GM12878 (cell line): ENCODE data around the gene CRYBB2. TPM values are rescaled to one million over a fixed set of nuclear protein-coding genes. Genes with fewer than 3 reads are reported as not detected.

Source experiments
- ATAC-seq: fragments of 200-7000 bp; cut with Tn5 transposase; 3 replicates; pipeline ENCODE4 v1.9.1; 2020; ENCODE audit warnings: mild to moderate bottlenecking, moderate library complexity
- BruUV-seq: library from RNA; stranded (reverse); fragments of 400-500 nt; replicated peaks from 2 replicates; lab custom pipeline; 2021; lab: Mats Ljungman, UMichigan
- CTCF ChIA-PET: fragments of 300-600 bp; sonication (Branson Sonifier 250); formaldehyde crosslinking; extraction: SDS; loops from one replicate; lab custom pipeline; 2021; ENCODE audit warnings: inconsistent platforms; lab: Yijun Ruan, JAX
- POLR2A ChIA-PET: fragments of 350-600 bp; formaldehyde crosslinking; extraction: SDS; loops from one replicate; lab custom pipeline; 2021; ENCODE audit warnings: inconsistent platforms; lab: Charles Lee
- RAD21 ChIA-PET: fragments of 300-600 bp; sonication (Branson Sonifier 250); formaldehyde crosslinking; loops from one replicate; lab custom pipeline; 2023; ENCODE audit warnings: antibody characterized with exemption; ENCODE audit not compliant: unreplicated experiment; lab: Charles Lee
- SMC1A ChIA-PET: fragments of 300-600 bp; sonication (Branson Sonifier 250); formaldehyde crosslinking; loops from one replicate; lab custom pipeline; 2023; ENCODE audit not compliant: unreplicated experiment, uncharacterized antibody; lab: Charles Lee
- DNase-seq: peaks from one replicate; pipeline ENCODE4 v3.0.0-alpha.2; 2011; ENCODE audit warnings: low read depth, low spot score
- FAIRE-seq: peaks from 3 replicates; lab custom pipeline; 2011; peaks lifted over from hg19 to GRCh38; lab: Jason Lieb, UNC
- H2AFZ ChIP-seq: 2 replicates; pipeline ENCODE4 v1.6.0; 2011; ENCODE audit warnings: low read depth, low read length, control low read depth; ENCODE audit not compliant: control insufficient read depth
- H3K27ac ChIP-seq: 2 replicates; pipeline ENCODE4 v1.5.1; 2011; ENCODE audit warnings: control low read depth; ENCODE audit not compliant: control insufficient read depth, insufficient read depth
- H3K27me3 ChIP-seq, 2 experiments: replicated peaks in 1 of 2; 2 replicates each; pipeline versions ENCODE4 v1.6.0 to v1.6.1; 2011; ENCODE audit warnings: low read length in 1 of 2; ENCODE audit not compliant: control insufficient read depth in 2 of 2, insufficient read depth in 2 of 2
- H3K36me3 ChIP-seq, 2 experiments: 2 replicates each; pipeline ENCODE4 v1.5.1; 2011; ENCODE audit warnings: low read length in 1 of 2; ENCODE audit not compliant: control insufficient read depth in 2 of 2, insufficient read depth in 2 of 2
- H3K4me1 ChIP-seq: 2 replicates; pipeline ENCODE4 v1.6.1; 2011; ENCODE audit warnings: mild to moderate bottlenecking, low read length, moderate library complexity, mixed read lengths; ENCODE audit not compliant: control insufficient read depth, insufficient read depth
- H3K4me2 ChIP-seq: 2 replicates; pipeline ENCODE4 v1.6.0; 2011; ENCODE audit warnings: control low read depth; ENCODE audit not compliant: control insufficient read depth, insufficient read depth
- H3K4me3 ChIP-seq: fragments of 200-600 bp; sonication (generic); 2 replicates; pipeline ENCODE4 v1.5.1; 2016
- H3K79me2 ChIP-seq: 2 replicates; pipeline ENCODE4 v1.6.0; 2011; ENCODE audit warnings: low read length; ENCODE audit not compliant: control insufficient read depth, insufficient read depth
- H3K9ac ChIP-seq: 2 replicates; pipeline ENCODE4 v1.8.0; 2011; ENCODE audit warnings: low read length, control low read depth, mixed read lengths; ENCODE audit not compliant: control insufficient read depth, insufficient read depth
- H3K9me3 ChIP-seq: replicated peaks from 3 replicates; pipeline ENCODE4 v1.5.1; 2011; ENCODE audit warnings: mild to moderate bottlenecking, low read length; ENCODE audit not compliant: control insufficient read depth, insufficient read depth
- H4K20me1 ChIP-seq: 2 replicates; pipeline ENCODE4 v1.6.0; 2011; ENCODE audit not compliant: control insufficient read depth, insufficient read depth
- CREB1 ChIP-seq: IDR thresholded peaks from 2 replicates; pipeline ENCODE4 v1.6.1; 2012; ENCODE audit warnings: low read depth, mild to moderate bottlenecking, inconsistent platforms
- EZH2 ChIP-seq: IDR thresholded peaks from 2 replicates; pipeline ENCODE4 v1.6.1; 2012; ENCODE audit warnings: low read depth, mild to moderate bottlenecking, control low read depth, inconsistent platforms, low read length, borderline replicate concordance; ENCODE audit not compliant: control insufficient read depth
- FOXM1 ChIP-seq: IDR thresholded peaks from 2 replicates; pipeline ENCODE4 v1.6.1; 2012; ENCODE audit warnings: low read depth, mild to moderate bottlenecking, inconsistent platforms, low read length, moderate library complexity
- HDGF ChIP-seq: fragments of 450-650 bp; IDR thresholded peaks from 2 replicates; pipeline ENCODE4 v1.6.1; 2016; ENCODE audit warnings: antibody characterized with exemption
- LARP7 ChIP-seq: fragments of 450-650 bp; IDR thresholded peaks from 2 replicates; pipeline ENCODE4 v1.6.1; 2017; ENCODE audit warnings: mild to moderate bottlenecking
- PBX3 ChIP-seq: IDR thresholded peaks from 2 replicates; pipeline ENCODE4 v1.6.1; 2011; ENCODE audit warnings: mild to moderate bottlenecking, low read depth, low read length, moderate library complexity; ENCODE audit not compliant: insufficient replicate concordance
- SMARCA5 ChIP-seq: fragments of 450-650 bp; IDR thresholded peaks from 2 replicates; pipeline ENCODE4 v1.6.1; 2017; ENCODE audit warnings: mild to moderate bottlenecking
- SMC3 ChIP-seq: IDR thresholded peaks from 2 replicates; pipeline ENCODE4 v1.6.1; 2011; ENCODE audit warnings: low read length, improper control_type of control experiment, borderline replicate concordance
- WGBS: methylation state at CpG from one replicate; pipeline ENCODE4 v1.1.6; 2016; ENCODE audit warnings: low lambda C conversion rate; ENCODE audit not compliant: insufficient replicate concordance, insufficient coverage; ENCODE audit errors: missing lambda C conversion rate; 5-methylcytosine and 5-hydroxymethylcytosine counted together
- in situ Hi-C: fragments of 300-500 bp; cut with MboI; formaldehyde crosslinking; loops from 9 replicates; pipeline ENCODE4 v1.14.3; 2018; ENCODE audit warnings: mixed read lengths
- intact Hi-C: fragments of 100-400 bp; cut with micrococcal nuclease; formaldehyde crosslinking; loops from one replicate; pipeline ENCODE4 v1.14.2; 2022; ENCODE audit not compliant: unreplicated experiment
- polyA plus RNA-seq, 11 experiments: library from polyadenylated mRNA; depleted of rRNA in 4 of 11; unstranded in 6 of 11; stranded (reverse) in 5 of 11; fragments of >200 nt; fragmentation: Nextera tagmentation in 4 of 11; fragmentation: Illumina TruSeq in 1 of 11; extraction: Ambion mirVana in 4 of 11; extraction: Trizol in 1 of 11; gene quantifications; 1 replicate in 1 of 11; 2 replicates in 10 of 11; pipeline versions ENCODE4 v1.2.1 to v1.2.3, GENCODE V29; 2011 to 2016; ENCODE audit warnings: inconsistent platforms in 2 of 11, missing spikeins in 2 of 11, low read depth in 1 of 11
- total RNA-seq, 4 experiments: library from RNA; depleted of rRNA in 3 of 4; stranded (reverse); fragments of >200 nt in 3 of 4; fragmentation: Illumina TruSeq in 1 of 4; extraction: Trizol in 1 of 4; gene quantifications; 2 replicates each; pipeline versions ENCODE4 v1.2.1 to v1.2.3, GENCODE V29; 2013 to 2021

CRYBB2 gene
- total and polyA plus RNA-seq, 10 of the 15 experiments (the other 5 are each of a cell fraction or from before 2014, with no cell fraction given): not detected

GRCh38 chr22:25183949-25184619 is 35.4 kb upstream of the CRYBB2 start:
- H3K4me3 ChIP-seq: no peak overlapping the region
- BruUV-seq: no TSS peak
- in situ Hi-C loops: no loop called here

More at GRCh38 chr22:25183949-25184619, 35.4 kb upstream of the CRYBB2 start:
- no peak overlapping the region for H2AFZ ChIP-seq
- no peak overlapping the region for H3K27ac ChIP-seq
- ChIA-PET CTCF (no interaction called here), SMC1A (interaction anchor here (1.3 kb wide), 1 partner anchor 9 kb away, joined by 4 read pairs; no protein-coding TSS in a partner anchor), POLR2A (no interaction called here), RAD21 (no interaction called here)
- no peaks in the 10 kb centered on the region for H3K36me3 ChIP-seq
- no peaks in the 10 kb centered on the region for H3K27me3 ChIP-seq
- no peak overlapping the region for H3K4me2 ChIP-seq
- FAIRE-seq (no peak), DNase-seq (no peak), ATAC-seq (no peak)
- intact Hi-C loops: no loop called here
- no peaks in the 10 kb centered on the region for H4K20me1 ChIP-seq
- no peak overlapping the region for H3K9ac ChIP-seq
- 33% methylated on average over 12 of the region's 12 CpGs for WGBS
- no peaks in the 10 kb centered on the region; the same call in 2 of the 3 replicates for H3K9me3 ChIP-seq
- no peak for TF ChIP-seq SMARCA5
- no peak for TF ChIP-seq LARP7
- no peak for TF ChIP-seq HDGF
- TF ChIP-seq CREB1: no peak
- no peak for TF ChIP-seq FOXM1
- TF ChIP-seq PBX3: no peak
- TF ChIP-seq SMC3: no peak
- TF ChIP-seq EZH2: no peak
- no peaks in the 10 kb centered on the region for H3K79me2 ChIP-seq
- no peaks in the 10 kb centered on the region for H3K4me1 ChIP-seq
